ENCODE results near the gene KYNU.

DNA sequence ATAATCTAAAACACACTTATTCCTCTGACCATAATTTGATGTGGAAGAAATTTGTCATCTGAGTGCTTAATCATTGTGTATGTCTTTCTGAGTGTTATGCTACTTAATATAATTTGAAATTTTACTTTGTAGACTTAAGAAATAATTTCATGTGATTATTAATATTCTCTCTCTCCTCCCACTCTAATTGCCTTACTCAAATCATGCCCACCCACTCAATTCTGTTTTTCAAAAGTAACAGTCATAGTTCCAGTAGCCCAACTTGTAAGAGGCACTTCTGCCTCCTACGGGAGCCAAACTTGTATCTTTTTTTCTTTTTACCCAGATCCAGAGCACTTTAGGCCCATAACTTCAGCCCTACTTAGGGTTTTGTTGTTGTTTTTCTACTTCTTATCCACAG is 18.5 kb upstream of the KYNU start:
- no peak for TF ChIP-seq EZH2 (IDR thresholded peaks at IDR 0.05; ENCODE audit: borderline replicate concordance)
- TF ChIP-seq, protein P1, sequence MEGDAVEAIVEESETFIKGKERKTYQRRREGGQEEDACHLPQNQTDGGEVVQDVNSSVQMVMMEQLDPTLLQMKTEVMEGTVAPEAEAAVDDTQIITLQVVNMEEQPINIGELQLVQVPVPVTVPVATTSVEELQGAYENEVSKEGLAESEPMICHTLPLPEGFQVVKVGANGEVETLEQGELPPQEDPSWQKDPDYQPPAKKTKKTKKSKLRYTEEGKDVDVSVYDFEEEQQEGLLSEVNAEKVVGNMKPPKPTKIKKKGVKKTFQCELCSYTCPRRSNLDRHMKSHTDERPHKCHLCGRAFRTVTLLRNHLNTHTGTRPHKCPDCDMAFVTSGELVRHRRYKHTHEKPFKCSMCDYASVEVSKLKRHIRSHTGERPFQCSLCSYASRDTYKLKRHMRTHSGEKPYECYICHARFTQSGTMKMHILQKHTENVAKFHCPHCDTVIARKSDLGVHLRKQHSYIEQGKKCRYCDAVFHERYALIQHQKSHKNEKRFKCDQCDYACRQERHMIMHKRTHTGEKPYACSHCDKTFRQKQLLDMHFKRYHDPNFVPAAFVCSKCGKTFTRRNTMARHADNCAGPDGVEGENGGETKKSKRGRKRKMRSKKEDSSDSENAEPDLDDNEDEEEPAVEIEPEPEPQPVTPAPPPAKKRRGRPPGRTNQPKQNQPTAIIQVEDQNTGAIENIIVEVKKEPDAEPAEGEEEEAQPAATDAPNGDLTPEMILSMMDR (IDR thresholded peaks at IDR 0.05; ENCODE audit: poor library complexity): no peak

Data from hepatocyte (in vitro differentiated cells).